HG03342 (cell line): ENCODE data around the gene ANKS1B.
"Not testable (repeated sequence)": the region's sequence is repeated elsewhere in the genome, so short reads cannot be mapped to it uniquely, and the experiment has no call there.

Experiments used
- ATAC-seq: cut with Tn5 transposase; IDR thresholded peaks from one replicate; pipeline ENCODE4 v1.9.1; 2021; ENCODE audit warnings: mild to moderate bottlenecking, moderate library complexity; ENCODE audit not compliant: unreplicated experiment

Gene ANKS1B

GRCh38 chr12:98983647-98984046, 1001.1 kb downstream of the ANKS1B start:
- ATAC-seq = no peak

GRCh38 chr12:98980508-98980907, 1004.2 kb downstream of the ANKS1B start:
- no peak for ATAC-seq

- no peak for ATAC-seq
Measured at GRCh38 chr12:98977186-98977585, 1007.5 kb downstream of the ANKS1B start.

- ATAC-seq = no peak
Measured at GRCh38 chr12:98974767-98975381, 1009.9 kb downstream of the ANKS1B start.

- no peak for ATAC-seq
Measured at GRCh38 chr12:98973395-98973794, 1011.3 kb downstream of the ANKS1B start.

- no peak for ATAC-seq
Measured at GRCh38 chr12:98970950-98971349, 1013.8 kb downstream of the ANKS1B start.

- no peak for ATAC-seq
Measured at GRCh38 chr12:98970210-98970609, 1014.5 kb downstream of the ANKS1B start.

GRCh38 chr12:98968896-98969295, 1015.8 kb downstream of the ANKS1B start:
- no peak for ATAC-seq

GRCh38 chr12:98957135-98957534, 1027.6 kb downstream of the ANKS1B start:
- ATAC-seq = not testable (repeated sequence)

- ATAC-seq = peak; percentile 93
Measured at GRCh38 chr12:98955284-98955683, 1029.5 kb downstream of the ANKS1B start.

GRCh38 chr12:98954506-98954905, 1030.2 kb downstream of the ANKS1B start:
- no peak for ATAC-seq

- ATAC-seq = no peak
Measured at GRCh38 chr12:98951406-98951805, 1033.3 kb downstream of the ANKS1B start.

- no peak for ATAC-seq
Measured at GRCh38 chr12:98948343-98948949, 1036.3 kb downstream of the ANKS1B start.

GRCh38 chr12:98945864-98946263, 1038.9 kb downstream of the ANKS1B start:
- no peak for ATAC-seq

- no peak for ATAC-seq
Measured at GRCh38 chr12:98939926-98940325, 1044.8 kb downstream of the ANKS1B start.

- ATAC-seq = no peak
Measured at GRCh38 chr12:98939350-98939749, 1045.4 kb downstream of the ANKS1B start.

- ATAC-seq = no peak
Measured at GRCh38 chr12:98935847-98936246, 1048.9 kb downstream of the ANKS1B start.

- ATAC-seq = no peak
Measured at GRCh38 chr12:98922871-98923270, 1061.9 kb downstream of the ANKS1B start.

GRCh38 chr12:98918176-98918863, 1066.4 kb downstream of the ANKS1B start:
- ATAC-seq = no peak

GRCh38 chr12:98916106-98916505, 1068.6 kb downstream of the ANKS1B start:
- no peak for ATAC-seq

- ATAC-seq = no peak
Measured at GRCh38 chr12:98912401-98912974, 1072.2 kb downstream of the ANKS1B start.

- no peak for ATAC-seq
Measured at GRCh38 chr12:98911396-98911795, 1073.3 kb downstream of the ANKS1B start.
